GM19455 (cell line): ENCODE measurements around the gene NCOR1.
A peak's percentile ranks its signal among the peaks of the same experiment; 100 is the strongest.
"Not testable (repeated sequence)": the region's sequence is repeated elsewhere in the genome, so short reads cannot be mapped to it uniquely, and the experiment has no call there.

Source experiments
- ATAC-seq: cut with Tn5 transposase; IDR thresholded peaks from one replicate; pipeline ENCODE4 v1.9.1; 2021; ENCODE audit not compliant: unreplicated experiment

The NCOR1 gene

GRCh38 chr17:16215965-16216316, 607 bp upstream of the NCOR1 start:
- no peak for ATAC-seq

DNA sequence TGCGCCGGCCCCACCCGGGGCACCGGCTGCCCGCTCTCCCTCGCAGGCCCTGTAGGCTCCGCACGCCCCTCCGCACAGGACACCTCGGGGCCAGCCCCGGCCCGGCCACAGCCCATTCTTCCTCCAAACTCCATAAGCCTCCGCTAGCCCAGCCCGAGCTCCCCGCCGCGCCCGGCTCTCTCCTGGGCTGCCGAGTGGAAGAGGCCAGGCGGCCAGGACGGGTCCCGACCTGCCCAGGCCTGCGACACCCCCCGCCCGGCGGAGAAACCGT, 397 bp downstream of the NCOR1 start:
- ATAC-seq: peak; percentile 44

GRCh38 chr17:16214190-16215001, 938 bp downstream of the NCOR1 start:
- no peak for ATAC-seq

DNA sequence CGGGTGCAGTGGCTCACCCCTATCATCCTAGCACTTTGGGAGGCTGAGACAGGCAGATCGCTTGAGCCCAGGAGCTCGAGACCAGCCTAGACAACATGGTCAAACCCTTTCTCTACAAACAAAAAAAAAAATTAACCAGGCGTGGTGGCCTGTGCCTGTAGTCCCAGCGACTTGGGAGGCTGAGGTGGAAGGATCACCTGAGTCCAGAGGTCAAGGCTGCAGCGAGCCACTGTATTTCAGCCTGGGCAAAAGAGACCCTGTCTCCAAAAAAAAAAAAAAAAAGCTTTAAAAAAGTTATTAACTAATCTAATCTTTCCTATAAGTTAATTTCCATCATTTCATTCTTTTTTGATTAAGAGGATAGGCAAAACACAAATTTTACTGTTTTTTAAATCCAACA, 2.5 kb downstream of the NCOR1 start:
- no peak for ATAC-seq

DNA sequence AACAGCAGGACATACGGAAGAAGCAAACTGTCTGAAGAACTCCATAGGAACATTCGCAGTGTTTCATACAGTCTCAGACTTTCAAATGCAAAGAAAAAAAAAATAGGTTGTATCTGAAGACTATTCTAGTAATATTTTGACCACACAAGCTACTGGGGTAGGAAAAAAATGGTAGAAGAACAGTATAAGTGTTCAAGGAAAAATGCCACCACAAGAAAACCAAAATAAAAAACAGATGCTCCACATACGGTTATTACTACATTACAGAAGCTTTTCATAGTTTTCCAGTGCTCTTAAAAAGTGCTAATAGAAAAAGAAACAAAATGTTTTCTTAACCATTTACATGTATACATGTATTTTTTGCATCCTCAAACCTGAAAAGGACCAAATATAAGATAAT, 3.7 kb downstream of the NCOR1 start:
- ATAC-seq: no peak

GRCh38 chr17:16204763-16205162, 10.6 kb downstream of the NCOR1 start:
- not testable (repeated sequence) for ATAC-seq

GRCh38 chr17:16202554-16203500, 12.5 kb downstream of the NCOR1 start:
- not testable (repeated sequence) for ATAC-seq

DNA sequence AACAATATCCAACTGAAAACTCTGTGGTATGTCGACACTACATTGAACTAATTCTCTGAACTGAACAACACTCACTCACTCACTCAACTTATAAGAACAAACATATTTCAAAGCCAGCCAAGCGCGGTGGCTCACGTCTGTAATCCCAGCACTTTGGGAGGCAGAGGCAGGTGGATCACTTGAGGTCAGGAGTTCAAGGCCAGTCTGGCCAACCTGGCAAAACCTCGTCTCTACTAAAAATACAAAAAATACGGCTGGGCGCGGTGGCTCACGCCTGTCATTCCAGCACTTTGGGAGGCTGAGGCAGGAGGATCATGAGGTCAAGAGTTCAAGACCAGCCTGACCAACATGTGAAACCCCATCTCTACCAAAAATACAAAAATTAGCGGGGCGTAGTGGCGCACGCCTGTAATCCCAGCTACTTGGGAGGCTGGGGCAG, 13.6 kb downstream of the NCOR1 start:
- not testable (repeated sequence) for ATAC-seq

DNA sequence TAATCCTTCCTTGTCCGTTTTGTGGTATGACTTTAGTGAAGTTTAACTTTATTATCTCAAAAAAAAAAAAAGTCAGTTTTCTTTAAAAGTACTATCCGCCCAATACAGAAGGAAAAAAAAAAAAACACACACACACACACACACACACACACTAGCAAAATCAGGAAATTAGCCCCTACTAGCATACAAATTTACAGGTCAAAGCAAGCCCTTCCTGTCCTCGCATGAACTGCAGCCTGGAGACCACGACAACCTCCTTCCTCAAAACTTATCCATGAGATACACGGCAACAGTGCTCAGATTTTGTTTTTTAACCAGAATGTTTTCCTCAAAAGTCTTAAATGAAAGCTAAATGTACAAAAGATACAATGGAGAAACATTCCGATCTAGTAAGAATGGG, 16.2 kb downstream of the NCOR1 start:
- no peak for ATAC-seq

DNA sequence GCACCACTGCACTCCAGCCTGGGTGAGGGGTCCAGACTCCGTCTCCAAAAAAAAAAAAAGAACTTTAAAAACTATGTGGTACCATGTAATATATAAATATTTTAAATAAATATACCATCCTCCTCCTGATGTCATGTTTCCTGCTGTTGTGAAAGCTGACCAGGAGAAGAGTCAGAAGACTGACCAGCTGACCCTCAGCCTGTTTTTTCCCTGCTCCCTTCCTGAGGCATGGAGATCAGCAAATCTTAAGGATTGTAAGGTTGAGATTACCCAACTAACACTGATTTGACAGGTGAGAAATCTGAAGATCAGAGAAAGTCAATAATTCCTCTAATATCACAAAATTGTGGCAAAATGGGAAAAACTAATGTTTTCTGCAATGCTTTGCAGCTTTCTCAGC, 18.1 kb downstream of the NCOR1 start:
- ATAC-seq: no peak

- not testable (repeated sequence) for ATAC-seq
Observed at GRCh38 chr17:16194307-16194835, 21.0 kb downstream of the NCOR1 start.

DNA sequence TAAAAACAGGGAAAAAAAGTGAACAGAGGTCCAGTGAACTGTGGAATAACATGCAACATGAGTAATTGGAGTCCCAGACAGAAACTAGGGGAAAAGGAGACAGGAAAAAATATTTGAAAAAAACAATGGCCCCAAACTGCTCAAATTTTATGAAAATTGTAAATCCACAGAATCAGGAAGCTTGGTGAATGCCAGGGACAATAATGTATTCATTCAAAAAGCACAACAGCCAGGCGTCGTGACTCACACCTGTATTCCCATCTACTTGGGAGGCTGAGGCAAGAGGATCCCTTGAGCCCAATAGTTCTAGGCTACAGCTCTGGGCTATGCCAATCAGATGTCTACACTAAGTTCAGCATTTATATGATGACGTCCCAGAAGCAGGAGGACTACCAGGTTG, 23.7 kb downstream of the NCOR1 start:
- no peak for ATAC-seq

GRCh38 chr17:16190703-16191360, 24.5 kb downstream of the NCOR1 start:
- ATAC-seq: no peak

GRCh38 chr17:16189791-16190348, 25.5 kb downstream of the NCOR1 start:
- no peak for ATAC-seq

- no peak for ATAC-seq
Observed at GRCh38 chr17:16187642-16188041, 27.7 kb downstream of the NCOR1 start.

- no peak for ATAC-seq
Observed at GRCh38 chr17:16181581-16181980, 33.8 kb downstream of the NCOR1 start.

DNA sequence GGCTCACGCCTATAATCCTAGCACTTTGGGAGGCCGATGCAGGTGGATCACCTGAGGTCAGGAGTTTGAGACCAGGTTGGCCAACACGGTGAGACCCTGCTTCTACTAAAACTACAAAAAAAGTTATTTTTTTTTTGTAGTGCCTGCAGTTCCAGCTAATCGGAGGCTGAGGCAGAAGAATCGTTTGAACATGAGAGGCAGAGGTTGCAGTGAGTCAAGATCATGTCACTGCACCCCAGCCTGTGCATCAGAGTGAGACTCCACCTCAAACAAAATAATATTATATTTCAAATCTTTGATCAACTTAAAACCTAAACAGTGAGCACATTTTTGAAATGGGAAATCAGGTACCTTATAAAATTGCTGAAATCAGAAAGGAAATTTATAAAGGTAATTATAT, 36.5 kb downstream of the NCOR1 start:
- no peak for ATAC-seq

DNA sequence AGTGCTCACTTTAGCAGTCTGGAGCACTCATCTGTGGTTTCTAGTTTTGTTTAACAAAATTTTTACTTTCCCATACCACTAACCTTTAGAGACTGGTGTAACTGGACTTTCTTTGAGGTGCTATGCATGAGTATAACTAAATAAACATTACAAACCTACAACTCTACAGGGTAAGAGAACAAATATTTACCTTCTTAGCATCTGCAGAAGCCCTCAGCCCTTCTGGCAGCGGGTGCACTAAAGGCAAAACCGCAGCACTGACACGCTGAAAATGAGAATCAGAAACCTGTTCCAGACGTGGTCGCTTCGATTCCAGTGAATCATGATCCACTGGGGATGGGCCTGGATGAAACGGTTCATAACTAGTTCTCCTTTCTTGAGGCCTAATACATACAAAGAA, 43.7 kb downstream of the NCOR1 start:
- no peak for ATAC-seq

GRCh38 chr17:16166766-16167165, 48.6 kb downstream of the NCOR1 start:
- ATAC-seq: not testable (repeated sequence)

DNA sequence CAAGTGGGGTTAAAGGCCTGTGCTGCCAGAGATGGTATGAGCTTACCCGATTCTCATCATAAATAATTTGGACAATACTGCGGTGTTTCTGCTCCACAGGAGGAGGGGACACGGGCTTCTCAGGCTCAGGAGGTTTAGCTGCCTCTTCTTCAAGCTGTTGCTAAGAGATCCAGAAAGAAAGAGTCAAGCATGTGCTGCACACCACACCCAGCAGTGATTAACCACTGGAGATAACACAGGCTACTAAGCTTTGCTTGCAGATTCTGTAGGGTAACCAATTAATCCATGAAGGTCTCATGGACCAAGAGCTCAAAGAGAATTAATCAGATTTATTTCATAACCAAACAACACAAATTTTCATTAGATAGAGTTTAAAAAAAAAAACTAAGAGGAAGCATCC, 56.6 kb downstream of the NCOR1 start:
- ATAC-seq: no peak

GRCh38 chr17:16155536-16155935, 59.8 kb downstream of the NCOR1 start:
- ATAC-seq: no peak
